ENCODE results near the gene DOK6. TPM values are rescaled to one million over a fixed set of nuclear protein-coding genes. Genes with fewer than 3 reads are reported as not detected.

Gene DOK6
- total and polyA plus RNA-seq, 9 of the 15 experiments (the other 6 are each of a cell fraction or from before 2014, with no cell fraction given): not detected

DNA sequence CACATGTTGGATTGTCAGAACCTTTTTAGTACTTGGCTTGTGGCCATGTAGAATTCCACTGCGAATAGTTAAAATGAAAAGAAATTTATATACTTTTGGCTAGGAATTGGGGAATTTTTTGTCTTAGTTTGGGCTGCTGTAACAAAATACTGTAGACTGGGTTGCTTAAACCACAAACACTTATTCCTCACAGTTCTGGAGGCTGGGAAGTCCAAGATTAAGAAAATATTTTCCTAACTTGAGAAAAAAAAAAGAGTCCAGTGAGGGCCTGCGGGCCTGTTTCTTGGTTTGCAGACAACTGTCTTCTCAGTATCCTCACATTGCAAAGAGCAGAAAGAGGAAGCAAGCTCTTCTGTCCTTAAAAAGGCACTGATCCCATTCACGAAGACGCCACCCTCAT is 465.1 kb downstream of the DOK6 start:
- H3K9ac ChIP-seq (ENCODE audit: insufficient read depth in 1 of 2, low read depth in 2 of 2, low read length in 2 of 2): no peak overlapping the region
- ChIA-PET CTCF (ENCODE audit: low intra/inter-chr PET ratio) (no interaction called here), POLR2A (interaction anchor here (1.3 kb wide), 1 partner anchor 16 kb away, joined by 3 read pairs; no protein-coding TSS in a partner anchor)
- no peaks in the 10 kb centered on the region for H4K20me1 ChIP-seq (replicated peaks; ENCODE audit: control insufficient read depth, insufficient read depth, low read length)
- H3K27ac ChIP-seq (ENCODE audit: extremely low read depth, low read depth, low read length): no peak overlapping the region
- H3K4me3 ChIP-seq: no peak overlapping the region
- WGBS (ENCODE audit: insufficient coverage, low coverage, missing lambda C conversion rate): 9% methylated on average over 4 of the region's 4 CpGs
- intact Hi-C loops (cut with micrococcal nuclease): no loop called here
- no peaks in the 10 kb centered on the region for H3K9me1 ChIP-seq (ENCODE audit: control insufficient read depth, insufficient read depth, low read length)
- no TSS peak for BruUV-seq (replicated peaks)
- no peak overlapping the region for H3K4me2 ChIP-seq (ENCODE audit: insufficient read depth, low read length)
- peaks cover 0 to under 1% of the 10 kb centered on the region in 2 experiments; a peak in 1 of 5 replicates for H3K4me1 ChIP-seq (replicated peaks in 1 of 2; ENCODE audit: control insufficient read depth in 2 of 2, insufficient read depth in 2 of 2, low read length in 2 of 2)
- no peak overlapping the region for H2AFZ ChIP-seq (ENCODE audit: low read depth, low read length)
- H3K36me3 ChIP-seq (ENCODE audit: control insufficient read depth, insufficient read depth, low read length): no peaks in the 10 kb centered on the region
- ATAC-seq (no peak), FAIRE-seq (no peak), DNase-seq (ENCODE audit: extremely low read depth in 1 of 4, low spot score in 3 of 4) (no peak)
- no peaks in the 10 kb centered on the region for H3K27me3 ChIP-seq (ENCODE audit: control insufficient read depth in 2 of 2, insufficient read depth in 2 of 2, low read length in 2 of 2)
- H3K79me2 ChIP-seq (ENCODE audit: control insufficient read depth, insufficient read depth, low read length): no peaks in the 10 kb centered on the region
- no peak for TF ChIP-seq E2F5 (CRISPR knock-in tag; IDR thresholded peaks at IDR 0.05)
- no peak for TF ChIP-seq FOXA3 (CRISPR knock-in tag; conservative IDR thresholded peaks at IDR 0.05 in 1 of 2, IDR thresholded peaks at IDR 0.05 in 1 of 2)
- no peak for TF ChIP-seq BRD4 (IDR thresholded peaks at IDR 0.05)
- TF ChIP-seq POLR2H (tag; IDR thresholded peaks at IDR 0.05; ENCODE audit: low read depth): no peak
- no peak for TF ChIP-seq CEBPG (CRISPR knock-in tag; IDR thresholded peaks at IDR 0.05)
- no peak for TF ChIP-seq CEBPG (tag; conservative IDR thresholded peaks at IDR 0.05 in 1 of 2, IDR thresholded peaks at IDR 0.05 in 1 of 2)
- TF ChIP-seq ZNF3 (CRISPR knock-in tag; IDR thresholded peaks at IDR 0.05): no peak
- no peak for TF ChIP-seq U2AF1 (optimal IDR thresholded peaks at IDR 0.05; ENCODE audit: low read depth, low read length)
- in situ Hi-C loops (cut with MboI): no loop called here
- no peaks in the 10 kb centered on the region for H3K9me3 ChIP-seq (replicated peaks; ENCODE audit: control insufficient read depth, insufficient read depth, low read depth, low read length)
